Activated naive CD8-positive, alpha-beta T cell treated with anti-CD3 and anti-CD28 coated beads, Interleukin-2, amount 50 U/mL, for 24 hours (primary cell): ENCODE measurements around the gene ZG16B.

ENCODE experiments used
- ATAC-seq: fragments of 150-1000 bp; cut with Tn5 transposase; one replicate; pipeline ENCODE4 v1.10.0; 2021
- DNase-seq: peaks from one replicate; pipeline ENCODE4 v3.0.0; 2021
- H3K27ac Mint-ChIP-seq: one replicate; pipeline ENCODE4 v1.8.0; 2021; ENCODE audit warnings: mild to moderate bottlenecking, mixed read lengths
- H3K27me3 Mint-ChIP-seq: one replicate; pipeline ENCODE4 v1.8.0; 2021; ENCODE audit warnings: mixed read lengths
- H3K36me3 Mint-ChIP-seq: one replicate; pipeline ENCODE4 v1.8.0; 2021; ENCODE audit warnings: low read depth, mixed read lengths
- H3K4me1 Mint-ChIP-seq: one replicate; pipeline ENCODE4 v1.8.0; 2021; ENCODE audit warnings: mixed read lengths
- H3K4me3 Mint-ChIP-seq: one replicate; pipeline ENCODE4 v1.8.0; 2021; ENCODE audit warnings: mild to moderate bottlenecking, moderate library complexity, mixed read lengths
- H3K9me3 Mint-ChIP-seq: one replicate; pipeline ENCODE4 v1.8.0; 2021; ENCODE audit warnings: mixed read lengths

ZG16B gene

GRCh38 chr16:2839650-2840450 lies 9.7 kb downstream of the ZG16B start:
- Mint-ChIP-seq H3K27ac (no peak overlapping the region), H3K9me3 (peaks cover 3% of the 10 kb centered on the region), H3K4me3 (no peak overlapping the region), H3K27me3 (peaks cover 2% of the 10 kb centered on the region), H3K36me3 (no peaks in the 10 kb centered on the region), H3K4me1 (peaks cover 34% of the 10 kb centered on the region)
- no peak for DNase-seq
- no peak for ATAC-seq

DNA sequence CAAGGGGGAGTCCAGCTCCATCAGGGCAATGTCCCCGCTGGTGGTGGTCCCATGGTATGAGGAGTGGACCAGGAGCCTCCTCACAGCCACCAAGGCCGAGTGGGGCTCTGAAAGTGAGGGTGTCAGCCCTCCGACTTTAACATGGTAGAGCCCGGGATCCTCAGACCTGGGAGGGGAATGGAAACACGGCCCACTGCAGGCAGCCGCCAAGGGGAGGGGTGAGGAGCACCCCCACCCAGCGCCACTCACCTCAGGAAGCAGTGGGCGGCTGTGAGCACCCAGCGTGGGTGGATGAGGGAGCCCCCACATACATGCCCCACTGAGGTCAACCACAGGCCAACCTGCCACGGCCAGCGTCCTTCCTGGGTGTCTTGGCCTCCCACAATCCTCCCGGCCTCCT lies 10.8 kb downstream of the ZG16B start:
- Mint-ChIP-seq H3K4me3 (no peak overlapping the region), H3K36me3 (no peaks in the 10 kb centered on the region), H3K9me3 (peaks cover 3% of the 10 kb centered on the region), H3K4me1 (peaks cover 36% of the 10 kb centered on the region), H3K27me3 (peaks cover 2% of the 10 kb centered on the region), H3K27ac (no peak overlapping the region)
- DNase-seq, result no peak
- no peak for ATAC-seq

DNA sequence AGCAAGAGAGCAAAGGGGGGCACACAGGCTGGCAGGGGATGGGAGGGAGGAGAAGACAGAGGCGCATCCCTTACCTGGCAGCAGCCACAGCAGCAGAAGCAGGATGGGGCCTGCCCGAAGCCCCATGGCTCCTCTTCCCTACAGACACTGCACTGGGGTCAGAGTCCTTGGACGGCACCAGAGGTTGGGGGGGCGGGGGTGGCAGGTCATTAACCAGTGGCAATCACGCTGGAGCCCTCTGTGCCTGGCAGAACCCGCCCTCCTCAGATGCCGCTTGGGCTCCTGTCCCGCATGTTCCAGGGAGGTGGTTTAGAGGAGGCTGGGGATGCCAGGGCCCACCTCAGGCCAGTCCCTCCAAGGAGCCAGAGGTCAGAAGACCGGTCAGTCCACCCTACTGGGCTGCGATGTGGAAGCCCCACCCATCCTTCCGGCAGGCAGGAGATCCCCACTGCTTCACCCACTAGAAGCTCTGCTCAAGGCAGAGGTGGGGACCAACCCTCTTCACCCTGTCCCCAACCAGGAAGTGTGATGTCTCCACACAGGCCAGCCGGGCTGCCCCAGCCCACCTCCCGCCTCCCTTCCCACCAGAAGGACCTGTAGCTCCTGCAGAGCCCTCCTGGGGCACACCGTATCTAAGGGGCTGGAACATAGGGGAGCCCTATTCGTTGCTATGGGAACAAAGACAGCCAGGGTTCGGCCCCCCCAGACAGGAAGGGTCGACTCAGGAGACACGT lies 11.7 kb downstream of the ZG16B start:
- DNase-seq (no peak), ATAC-seq (no peak)
- H3K9me3 Mint-ChIP-seq, result peaks cover 3% of the 10 kb centered on the region
- peaks cover 44% of the 10 kb centered on the region for H3K4me1 Mint-ChIP-seq
- H3K36me3 Mint-ChIP-seq, result no peaks in the 10 kb centered on the region
- H3K27ac Mint-ChIP-seq, result peak overlapping the region; percentile 75
- peak overlapping the region; percentile 78 for H3K4me3 Mint-ChIP-seq
- peaks cover 2% of the 10 kb centered on the region for H3K27me3 Mint-ChIP-seq

DNA sequence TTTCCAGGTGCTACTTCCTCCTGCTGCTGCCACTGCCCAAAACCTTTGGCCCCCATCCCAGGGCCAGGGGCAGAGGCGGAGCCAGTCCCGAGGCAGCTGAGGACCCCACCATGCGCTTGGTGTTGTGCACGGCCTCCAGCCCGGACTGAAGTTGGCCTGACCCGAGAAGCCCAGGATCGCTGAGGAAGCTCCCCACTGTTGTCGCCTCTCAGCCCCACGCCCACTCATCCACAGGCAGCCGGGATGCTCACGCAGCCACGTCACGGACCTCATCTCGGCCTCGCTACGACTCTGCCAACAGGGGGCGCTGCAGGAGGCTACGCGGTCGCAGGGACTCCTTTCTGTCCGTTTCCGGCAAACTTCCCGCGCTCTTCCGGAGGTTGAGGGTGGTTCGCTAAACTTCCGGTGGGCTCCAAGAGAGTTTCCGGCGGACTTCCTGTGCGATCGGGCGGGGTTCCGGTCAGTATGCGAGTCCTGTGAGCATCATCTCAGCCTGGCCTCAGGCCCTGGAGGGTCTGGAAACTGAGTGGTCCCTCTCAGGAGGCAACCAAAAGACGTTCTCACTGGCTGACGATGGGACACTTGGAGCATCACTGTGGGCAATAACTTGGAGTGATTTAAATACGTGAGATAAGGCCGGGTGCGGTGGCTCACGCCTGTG lies 12.4 kb downstream of the ZG16B start:
- peak overlapping the region; percentile 78 for H3K4me3 Mint-ChIP-seq
- peaks cover 3% of the 10 kb centered on the region for H3K9me3 Mint-ChIP-seq
- ATAC-seq (peak; percentile 59), DNase-seq (peak; percentile 90)
- H3K27ac Mint-ChIP-seq, result peak overlapping the region; percentile 75
- H3K36me3 Mint-ChIP-seq, result no peaks in the 10 kb centered on the region
- peaks cover under 1% of the 10 kb centered on the region for H3K27me3 Mint-ChIP-seq
- H3K4me1 Mint-ChIP-seq, result peaks cover 50% of the 10 kb centered on the region

GRCh38 chr16:2843526-2843925 lies 13.4 kb downstream of the ZG16B start:
- Mint-ChIP-seq H3K36me3 (no peaks in the 10 kb centered on the region), H3K9me3 (peaks cover 3% of the 10 kb centered on the region), H3K27ac (no peak overlapping the region), H3K27me3 (peaks cover 2% of the 10 kb centered on the region), H3K4me3 (no peak overlapping the region), H3K4me1 (peaks cover 48% of the 10 kb centered on the region)
- no peak for ATAC-seq
- DNase-seq, result no peak

- DNase-seq (no peak), ATAC-seq (no peak)
- H3K9me3 Mint-ChIP-seq, result peaks cover 3% of the 10 kb centered on the region
- H3K4me1 Mint-ChIP-seq, result peaks cover 39% of the 10 kb centered on the region
- H3K36me3 Mint-ChIP-seq, result no peaks in the 10 kb centered on the region
- H3K27me3 Mint-ChIP-seq, result peaks cover 5% of the 10 kb centered on the region
- H3K4me3 Mint-ChIP-seq, result no peak overlapping the region
- H3K27ac Mint-ChIP-seq, result no peak overlapping the region
Measured at GRCh38 chr16:2845116-2845515, 15.0 kb downstream of the ZG16B start.

DNA sequence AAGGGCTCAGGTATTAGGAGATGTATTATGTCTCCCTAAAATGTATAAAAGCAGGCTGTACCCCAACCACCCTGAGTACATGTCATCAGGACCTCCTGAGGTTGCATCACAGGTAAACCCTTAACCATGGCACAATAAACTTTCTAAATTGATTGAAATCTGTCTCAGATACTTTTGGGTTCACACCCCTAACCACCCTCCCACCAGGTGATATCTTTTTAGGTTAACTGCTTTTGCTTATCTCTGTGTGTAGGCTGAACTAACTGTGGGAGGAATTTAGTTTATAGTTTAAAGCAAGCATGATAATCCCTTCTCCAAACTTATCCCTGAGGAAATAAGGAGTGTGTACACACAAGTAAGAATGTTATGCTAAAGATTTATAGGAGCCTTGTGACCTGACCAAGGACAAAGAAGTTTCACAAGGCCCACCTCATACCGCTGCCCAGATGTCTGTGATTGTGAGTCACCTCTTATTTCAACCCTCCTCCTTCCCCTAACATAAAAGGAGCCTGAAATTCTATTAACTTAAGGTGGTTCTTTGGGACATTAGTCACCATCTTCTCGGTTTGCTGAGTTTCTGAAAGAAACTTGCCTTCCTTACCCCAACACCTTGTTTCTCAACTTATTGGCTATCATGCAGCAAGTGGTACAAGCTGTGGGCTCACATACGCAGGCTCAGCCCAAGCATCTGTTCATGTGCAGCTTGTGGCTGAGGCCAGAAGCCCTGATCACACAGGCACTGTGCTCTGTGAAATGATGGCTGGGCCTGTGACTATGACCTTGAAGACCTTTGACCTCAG lies 16.6 kb downstream of the ZG16B start:
- H3K4me1 Mint-ChIP-seq, result peaks cover 31% of the 10 kb centered on the region
- peaks cover 5% of the 10 kb centered on the region for H3K27me3 Mint-ChIP-seq
- peak overlapping the region; percentile 24 for H3K27ac Mint-ChIP-seq
- ATAC-seq (peak; percentile 73), DNase-seq (no peak)
- H3K4me3 Mint-ChIP-seq, result no peak overlapping the region
- no peaks in the 10 kb centered on the region for H3K36me3 Mint-ChIP-seq
- peaks cover 3% of the 10 kb centered on the region for H3K9me3 Mint-ChIP-seq

GRCh38 chr16:2848933-2849725 lies 19.0 kb downstream of the ZG16B start:
- Mint-ChIP-seq H3K9me3 (peaks cover 3% of the 10 kb centered on the region), H3K36me3 (no peaks in the 10 kb centered on the region), H3K27me3 (peaks cover 7% of the 10 kb centered on the region), H3K4me1 (peaks cover 21% of the 10 kb centered on the region), H3K27ac (no peak overlapping the region), H3K4me3 (no peak overlapping the region)
- DNase-seq (no peak), ATAC-seq (no peak)

GRCh38 chr16:2852003-2852730 lies 22.1 kb downstream of the ZG16B start:
- DNase-seq, result no peak
- Mint-ChIP-seq H3K4me1 (peaks cover 5% of the 10 kb centered on the region), H3K36me3 (peaks cover 3% of the 10 kb centered on the region), H3K27me3 (peaks cover 7% of the 10 kb centered on the region), H3K4me3 (no peak overlapping the region), H3K9me3 (peaks cover 10% of the 10 kb centered on the region), H3K27ac (no peak overlapping the region)
- ATAC-seq, result no peak

GRCh38 chr16:2852731-2853507 lies 22.8 kb downstream of the ZG16B start:
- Mint-ChIP-seq H3K27ac (no peak overlapping the region), H3K36me3 (peaks cover 3% of the 10 kb centered on the region), H3K27me3 (peaks cover 10% of the 10 kb centered on the region), H3K4me3 (no peak overlapping the region), H3K4me1 (peaks cover 5% of the 10 kb centered on the region), H3K9me3 (peaks cover 10% of the 10 kb centered on the region)
- no peak for DNase-seq
- no peak for ATAC-seq

- peaks cover 10% of the 10 kb centered on the region for H3K27me3 Mint-ChIP-seq
- H3K4me3 Mint-ChIP-seq, result no peak overlapping the region
Measured at GRCh38 chr16:2853531-2854073, 23.5 kb downstream of the ZG16B start.

GRCh38 chr16:2854700-2855309 lies 24.7 kb downstream of the ZG16B start:
- peaks cover 10% of the 10 kb centered on the region for H3K9me3 Mint-ChIP-seq
- H3K36me3 Mint-ChIP-seq, result peaks cover 3% of the 10 kb centered on the region
- DNase-seq, result peak; percentile 43
- peaks cover 6% of the 10 kb centered on the region for H3K27me3 Mint-ChIP-seq
- H3K4me3 Mint-ChIP-seq, result no peak overlapping the region
- peaks cover 4% of the 10 kb centered on the region for H3K4me1 Mint-ChIP-seq
- no peak for ATAC-seq
- H3K27ac Mint-ChIP-seq, result no peak overlapping the region

More at GRCh38 chr16:2853531-2854073, 23.5 kb downstream of the ZG16B start:
- Mint-ChIP-seq H3K9me3 (peaks cover 10% of the 10 kb centered on the region), H3K27ac (no peak overlapping the region), H3K4me1 (peaks cover 4% of the 10 kb centered on the region), H3K36me3 (peaks cover 3% of the 10 kb centered on the region)
- DNase-seq (no peak), ATAC-seq (no peak)
